Measurements from ENCODE around the gene SH3BGRL. TPM values are rescaled to one million over a fixed set of nuclear protein-coding genes. Genes with fewer than 3 reads are reported as not detected.
"Not testable (repeated sequence)": the region's sequence is repeated elsewhere in the genome, so short reads cannot be mapped to it uniquely, and the experiment has no call there.

Gene SH3BGRL
- total RNA-seq, 4 donors from 2014 or later = 72.6 to 89.6 (median 79.6) TPM

DNA sequence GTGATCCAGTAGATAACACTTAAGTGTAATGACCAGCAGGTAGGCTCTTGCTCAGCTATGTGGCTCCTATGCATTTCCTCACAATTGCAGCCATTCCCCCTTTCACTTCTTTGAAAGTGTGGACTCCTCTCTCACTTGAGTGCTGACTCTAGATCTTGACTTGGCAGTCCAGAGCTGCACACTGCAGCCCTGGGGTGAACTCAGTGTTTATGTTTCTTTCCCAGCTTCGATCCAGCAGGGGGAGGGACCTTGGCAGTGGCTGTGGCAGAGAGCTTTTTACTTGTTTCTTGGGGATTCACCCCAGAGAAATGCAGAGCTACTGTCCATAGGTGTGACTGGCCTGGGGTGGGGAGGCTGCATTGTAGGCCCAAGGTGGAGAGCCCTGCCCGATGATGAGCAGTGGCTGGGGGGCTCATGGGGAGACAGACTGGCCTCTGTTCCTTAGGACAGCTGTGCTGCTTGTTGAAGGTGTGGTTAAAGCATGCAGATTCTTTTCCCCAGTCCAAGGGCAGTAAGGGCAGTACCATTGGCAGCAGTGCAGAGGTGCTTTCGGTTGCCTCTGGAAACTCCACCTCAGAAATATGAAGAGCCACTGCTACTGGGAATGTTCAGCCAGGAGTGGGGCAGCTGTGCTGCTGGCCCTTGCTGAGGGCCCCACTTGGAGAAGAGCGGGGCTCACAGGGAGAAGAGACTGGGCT lies 134.7 kb downstream of the SH3BGRL start:
- Histone ChIP-seq H3K4me3 (no peak overlapping the region), H3K9me3 (no peaks in the 10 kb centered on the region), H3K36me3 (no peaks in the 10 kb centered on the region), H3K27me3 (no peaks in the 10 kb centered on the region), H3K4me1 (no peaks in the 10 kb centered on the region), H3K27ac (no peak overlapping the region)
- WGBS = 63% methylated on average over 3 of the region's 4 CpGs
- TF ChIP-seq POLR2AphosphoS5 (IDR thresholded peaks at IDR 0.05) (no peak), EP300 (IDR thresholded peaks at IDR 0.05) (no peak), POLR2A (IDR thresholded peaks at IDR 0.05) (no peak)
- TF ChIP-seq, protein P1, sequence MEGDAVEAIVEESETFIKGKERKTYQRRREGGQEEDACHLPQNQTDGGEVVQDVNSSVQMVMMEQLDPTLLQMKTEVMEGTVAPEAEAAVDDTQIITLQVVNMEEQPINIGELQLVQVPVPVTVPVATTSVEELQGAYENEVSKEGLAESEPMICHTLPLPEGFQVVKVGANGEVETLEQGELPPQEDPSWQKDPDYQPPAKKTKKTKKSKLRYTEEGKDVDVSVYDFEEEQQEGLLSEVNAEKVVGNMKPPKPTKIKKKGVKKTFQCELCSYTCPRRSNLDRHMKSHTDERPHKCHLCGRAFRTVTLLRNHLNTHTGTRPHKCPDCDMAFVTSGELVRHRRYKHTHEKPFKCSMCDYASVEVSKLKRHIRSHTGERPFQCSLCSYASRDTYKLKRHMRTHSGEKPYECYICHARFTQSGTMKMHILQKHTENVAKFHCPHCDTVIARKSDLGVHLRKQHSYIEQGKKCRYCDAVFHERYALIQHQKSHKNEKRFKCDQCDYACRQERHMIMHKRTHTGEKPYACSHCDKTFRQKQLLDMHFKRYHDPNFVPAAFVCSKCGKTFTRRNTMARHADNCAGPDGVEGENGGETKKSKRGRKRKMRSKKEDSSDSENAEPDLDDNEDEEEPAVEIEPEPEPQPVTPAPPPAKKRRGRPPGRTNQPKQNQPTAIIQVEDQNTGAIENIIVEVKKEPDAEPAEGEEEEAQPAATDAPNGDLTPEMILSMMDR (IDR thresholded peaks at IDR 0.05) = no peak
- no peak for DNase-seq (ENCODE audit: low spot score in 2 of 2)

DNA sequence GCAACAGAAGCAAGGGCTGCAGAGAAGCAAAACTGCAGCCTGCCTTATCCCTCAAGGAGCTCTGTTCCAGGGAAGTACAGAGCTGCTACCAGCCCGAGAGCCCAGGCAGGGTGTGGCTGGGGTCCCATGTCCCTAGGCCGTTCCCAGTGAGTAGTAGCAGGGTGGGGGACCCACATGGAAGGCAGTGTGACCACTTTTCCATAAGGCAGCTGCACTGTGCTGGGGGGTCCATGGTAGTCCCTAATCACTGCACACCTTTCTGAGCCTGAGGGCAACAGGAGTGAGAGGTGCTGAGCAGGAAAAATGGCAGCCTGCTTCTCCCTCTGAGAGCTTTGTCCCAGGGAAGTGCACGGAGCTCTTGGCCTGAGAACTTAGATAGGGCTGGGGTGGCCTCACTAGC lies 135.9 kb downstream of the SH3BGRL start:
- Histone ChIP-seq H3K4me1 (no peaks in the 10 kb centered on the region), H3K9me3 (no peaks in the 10 kb centered on the region), H3K4me3 (no peak overlapping the region), H3K27ac (no peak overlapping the region), H3K36me3 (no peaks in the 10 kb centered on the region), H3K27me3 (no peaks in the 10 kb centered on the region)
- no peak for TF ChIP-seq POLR2AphosphoS5 (IDR thresholded peaks at IDR 0.05)
- TF ChIP-seq EP300 (IDR thresholded peaks at IDR 0.05) = no peak
- TF ChIP-seq, protein P1 (IDR thresholded peaks at IDR 0.05) = no peak
- no peak for DNase-seq (ENCODE audit: low spot score in 2 of 2)
- 60% methylated on average over 1 of the region's 3 CpGs for WGBS

DNA sequence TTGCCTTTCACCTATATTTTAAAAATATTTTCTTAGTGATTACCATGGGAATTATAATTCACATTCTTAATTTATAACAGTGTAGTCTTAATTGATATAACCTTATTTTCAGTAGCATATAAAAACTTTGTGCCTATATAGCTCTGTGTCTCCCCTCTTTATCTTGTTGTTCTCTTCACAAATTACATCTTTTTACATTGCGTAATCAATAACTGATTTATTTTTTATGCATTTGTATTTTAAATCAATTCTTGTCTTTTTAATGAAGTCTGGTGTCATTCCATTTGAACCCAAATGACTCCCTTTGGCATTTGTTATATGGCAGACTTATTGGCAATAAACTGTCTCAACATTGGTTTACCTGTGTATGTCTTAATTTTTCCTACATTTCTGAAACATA lies 137.0 kb downstream of the SH3BGRL start:
- Histone ChIP-seq H3K4me3 (no peak overlapping the region), H3K9me3 (no peaks in the 10 kb centered on the region), H3K27me3 (no peaks in the 10 kb centered on the region), H3K4me1 (no peaks in the 10 kb centered on the region), H3K27ac (no peak overlapping the region), H3K36me3 (no peaks in the 10 kb centered on the region)
- DNase-seq (ENCODE audit: low spot score in 2 of 2) = no peak
- WGBS = 100% methylated on average over 1 of the region's 1 CpG
- TF ChIP-seq EP300 (IDR thresholded peaks at IDR 0.05) (no peak), POLR2AphosphoS5 (IDR thresholded peaks at IDR 0.05) (no peak), POLR2A (IDR thresholded peaks at IDR 0.05) (no peak)
- TF ChIP-seq, protein P1 (IDR thresholded peaks at IDR 0.05) = no peak

DNA sequence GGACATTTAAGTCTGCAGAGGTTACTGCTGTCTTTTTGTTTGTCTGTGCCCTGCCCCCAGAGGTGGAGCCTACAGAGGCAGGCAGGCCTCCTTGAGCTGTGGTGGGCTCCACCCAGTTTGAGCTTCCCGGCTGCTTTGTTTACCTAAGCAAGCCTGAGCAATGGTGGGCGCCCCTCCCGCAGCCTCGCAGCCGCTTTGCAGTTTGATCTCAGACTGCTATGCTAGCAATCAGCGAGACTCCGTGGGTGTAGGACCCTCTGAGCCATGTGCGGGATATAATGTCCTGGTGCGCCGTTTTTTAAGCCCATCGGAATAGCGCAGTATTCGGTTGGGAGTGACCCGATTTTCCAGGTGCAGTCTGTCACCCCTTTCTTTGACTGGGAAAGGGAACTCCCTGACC lies 143.4 kb downstream of the SH3BGRL start:
- not testable (repeated sequence) for H3K9me3 ChIP-seq; DNase-seq (ENCODE audit: low spot score in 2 of 2); H3K4me3 ChIP-seq; H3K27ac ChIP-seq; H3K4me1 ChIP-seq; H3K36me3 ChIP-seq; H3K27me3 ChIP-seq
- WGBS = 96% methylated on average over 13 of the region's 14 CpGs

Other genes starting within 250 kb of the SH3BGRL start
- 1 to 10 TPM in 2 of 4 donors, under 1 TPM in 2; 0.72 to 8.0 (median 1.9) TPM for gene HMGN5, start 189 bp upstream of the SH3BGRL start, total RNA-seq